Sigmoid colon (tissue), 4 donors: Measurements from ENCODE around the gene TEN1.

Experiments
- CTCF ChIP-seq, 4 experiments: fragments of 450-650 bp in 3 of 4; fragments of 200-600 bp in 1 of 4; IDR thresholded peaks; one replicate each; pipeline ENCODE4 v1.5.1; 2016 to 2019; ENCODE audit warnings: antibody characterized with exemption in 4 of 4, mild to moderate bottlenecking in 3 of 4, moderate library complexity in 2 of 4
- POLR2A ChIP-seq, 2 donors: fragments of 450-650 bp; IDR thresholded peaks; one replicate each; pipeline ENCODE4 v1.6.1; 2016; ENCODE audit warnings: antibody characterized with exemption in 2 of 2, mild to moderate bottlenecking in 2 of 2, moderate library complexity in 2 of 2
- POLR2AphosphoS5 ChIP-seq, 4 donors: sonication (generic); formaldehyde crosslinking; IDR thresholded peaks; one replicate each; pipeline ENCODE4 v1.6.1; 2017; ENCODE audit warnings: antibody characterized with exemption in 4 of 4

DNA sequence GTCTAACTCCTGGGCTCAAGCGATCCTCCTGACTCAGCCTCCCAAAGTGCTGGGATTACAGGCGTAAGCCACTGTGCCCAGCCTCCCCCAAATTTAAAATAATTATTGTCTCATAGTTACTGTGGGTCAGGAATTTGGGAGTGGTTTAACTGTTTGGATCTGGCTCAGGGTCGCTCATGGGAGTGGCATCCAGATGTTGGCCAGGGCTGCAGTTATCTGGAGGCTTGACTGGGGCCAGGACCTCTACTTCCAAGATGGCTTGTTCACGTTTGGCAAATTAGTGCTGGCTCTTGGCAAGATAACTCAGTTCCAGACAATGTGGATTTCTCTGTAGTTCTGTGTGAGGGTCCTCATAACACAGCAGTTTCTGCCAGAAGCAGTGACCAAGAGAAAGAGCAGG is 8.0 kb downstream of the TEN1 start:
- TF ChIP-seq CTCF (IDR thresholded peaks at IDR 0.05) (no peak), POLR2A (IDR thresholded peaks at IDR 0.05) (no peak), POLR2AphosphoS5 (IDR thresholded peaks at IDR 0.05) (no peak)
